Fibroblast of villous mesenchyme (primary cell): ENCODE results near the gene PARP15. TPM values are rescaled to one million over a fixed set of nuclear protein-coding genes. Genes with fewer than 3 reads are reported as not detected.

Experiments used
- DNase-seq: peaks from one replicate; pipeline ENCODE4 v3.0.0-alpha.2; 2010; ENCODE audit warnings: low read depth
- H3K4me3 ChIP-seq: 2 replicates; pipeline ENCODE4 v1.5.1; 2011; ENCODE audit warnings: low read depth, mild to moderate bottlenecking, low read length
- total RNA-seq: library from RNA; depleted of rRNA; stranded (reverse); fragments of >200 nt; gene quantifications from 2 replicates; pipeline ENCODE4 v1.2.3, GENCODE V29; 2012
- TF ChIP-seq, protein P1 (sequence below): IDR thresholded peaks from 2 replicates; pipeline ENCODE4 v1.5.1; 2012; ENCODE audit warnings: low read depth, mild to moderate bottlenecking, low read length; ENCODE audit not compliant: insufficient read depth

The PARP15 gene
- total RNA-seq: under 0.01 TPM in 2 replicates

DNA sequence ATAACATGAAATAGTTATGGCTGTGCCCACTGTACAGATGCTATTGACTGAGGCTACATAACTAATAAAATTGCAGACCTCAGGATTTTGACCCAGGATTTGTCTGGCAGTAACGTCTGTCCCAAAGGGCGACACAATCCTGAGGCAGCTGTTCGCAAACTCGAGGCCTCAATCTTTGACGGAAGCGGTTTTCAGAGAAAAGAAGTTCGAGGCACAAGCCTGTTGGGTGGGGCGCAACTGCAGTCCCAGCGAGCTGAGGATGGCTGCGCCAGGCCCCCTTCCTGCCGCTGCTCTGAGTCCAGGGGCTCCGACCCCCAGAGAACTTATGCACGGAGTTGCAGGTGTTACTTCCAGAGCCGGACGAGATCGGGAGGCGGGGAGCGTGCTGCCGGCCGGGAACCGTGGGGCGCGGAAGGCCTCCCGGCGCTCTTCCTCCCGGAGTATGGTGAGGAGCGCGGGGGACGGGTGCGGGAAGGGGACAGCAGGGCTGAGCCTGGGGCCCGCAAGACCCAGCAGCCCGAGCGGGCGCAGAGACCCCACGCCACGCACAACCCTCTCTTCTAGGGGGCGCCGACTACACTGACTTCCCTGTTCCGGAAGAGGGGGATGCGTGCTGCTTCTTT lies at the start of gene PARP15:
Gene PARP15 (plus strand): TSS at position 242 of the 623 bp plus-strand sequence. CDS start 18 bp downstream, at position 260.
- TF ChIP-seq, protein P1, sequence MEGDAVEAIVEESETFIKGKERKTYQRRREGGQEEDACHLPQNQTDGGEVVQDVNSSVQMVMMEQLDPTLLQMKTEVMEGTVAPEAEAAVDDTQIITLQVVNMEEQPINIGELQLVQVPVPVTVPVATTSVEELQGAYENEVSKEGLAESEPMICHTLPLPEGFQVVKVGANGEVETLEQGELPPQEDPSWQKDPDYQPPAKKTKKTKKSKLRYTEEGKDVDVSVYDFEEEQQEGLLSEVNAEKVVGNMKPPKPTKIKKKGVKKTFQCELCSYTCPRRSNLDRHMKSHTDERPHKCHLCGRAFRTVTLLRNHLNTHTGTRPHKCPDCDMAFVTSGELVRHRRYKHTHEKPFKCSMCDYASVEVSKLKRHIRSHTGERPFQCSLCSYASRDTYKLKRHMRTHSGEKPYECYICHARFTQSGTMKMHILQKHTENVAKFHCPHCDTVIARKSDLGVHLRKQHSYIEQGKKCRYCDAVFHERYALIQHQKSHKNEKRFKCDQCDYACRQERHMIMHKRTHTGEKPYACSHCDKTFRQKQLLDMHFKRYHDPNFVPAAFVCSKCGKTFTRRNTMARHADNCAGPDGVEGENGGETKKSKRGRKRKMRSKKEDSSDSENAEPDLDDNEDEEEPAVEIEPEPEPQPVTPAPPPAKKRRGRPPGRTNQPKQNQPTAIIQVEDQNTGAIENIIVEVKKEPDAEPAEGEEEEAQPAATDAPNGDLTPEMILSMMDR: no peak
- DNase-seq: peak; percentile 25
- peak within 1 kb of the TSS; percentile 55 for H3K4me3 ChIP-seq

DNA sequence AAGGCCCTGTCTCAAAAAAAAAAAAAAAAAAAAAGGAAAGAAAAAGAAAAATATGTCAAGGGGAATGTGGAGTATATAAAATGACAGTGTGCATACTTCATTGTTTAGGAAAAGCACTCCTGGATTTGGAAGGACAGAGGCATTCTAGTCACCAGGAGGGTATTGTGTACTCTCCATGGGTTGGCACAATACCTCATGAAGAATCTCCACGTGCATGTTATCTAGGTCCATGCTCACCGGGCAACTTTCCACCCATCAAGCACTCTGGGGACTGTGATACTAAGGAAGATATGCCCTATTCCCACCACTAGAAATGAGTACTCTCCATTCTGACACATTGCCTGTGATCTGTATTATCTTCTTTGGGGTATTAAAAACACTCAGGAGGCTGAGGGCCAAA lies 47.3 kb upstream of the PARP15 start:
- TF ChIP-seq, protein P1: no peak
- H3K4me3 ChIP-seq: no peak overlapping the region
- no peak for DNase-seq

DNA sequence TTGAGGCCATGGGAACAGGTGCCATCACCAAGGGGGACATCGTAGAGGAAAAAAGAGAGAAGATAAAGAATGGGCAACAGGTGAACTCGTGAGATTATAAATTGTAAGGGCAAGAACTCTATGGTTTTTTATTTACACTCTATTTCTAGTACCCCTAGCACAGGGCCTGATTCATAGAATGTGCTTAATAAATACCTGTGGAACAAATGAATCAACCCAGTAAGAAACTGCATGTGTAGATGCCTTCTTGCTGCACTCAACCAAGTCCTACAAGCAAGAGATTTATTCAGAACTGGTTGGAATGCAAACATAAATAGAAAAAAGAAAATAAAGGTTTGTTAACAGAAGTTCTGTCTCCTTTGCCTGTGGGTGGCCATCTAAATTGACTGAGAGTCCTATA lies 44.0 kb upstream of the PARP15 start:
- TF ChIP-seq, protein P1: no peak
- no peak overlapping the region for H3K4me3 ChIP-seq
- DNase-seq: no peak

DNA sequence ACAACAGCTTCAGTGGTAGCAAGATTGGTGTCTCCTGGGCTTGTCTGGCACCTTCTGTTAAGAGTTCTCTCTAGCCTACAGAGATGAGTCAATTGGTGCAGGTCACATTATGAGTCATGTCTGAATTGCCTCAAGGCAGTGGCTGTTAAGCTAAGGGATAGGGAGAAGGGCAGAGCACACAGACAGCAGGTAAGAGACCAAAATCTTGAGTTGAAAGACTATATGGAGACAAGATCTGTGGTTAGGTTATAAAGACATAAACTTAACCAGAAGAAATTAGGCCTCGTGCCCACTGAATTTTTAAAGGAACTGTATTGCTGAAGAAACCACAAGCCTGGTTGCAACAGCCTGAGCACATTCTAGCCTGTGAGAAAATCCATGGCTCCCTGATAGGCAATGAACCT lies 43.5 kb upstream of the PARP15 start:
- DNase-seq: peak; percentile 78
- H3K4me3 ChIP-seq: no peak overlapping the region
- TF ChIP-seq, protein P1: no peak

DNA sequence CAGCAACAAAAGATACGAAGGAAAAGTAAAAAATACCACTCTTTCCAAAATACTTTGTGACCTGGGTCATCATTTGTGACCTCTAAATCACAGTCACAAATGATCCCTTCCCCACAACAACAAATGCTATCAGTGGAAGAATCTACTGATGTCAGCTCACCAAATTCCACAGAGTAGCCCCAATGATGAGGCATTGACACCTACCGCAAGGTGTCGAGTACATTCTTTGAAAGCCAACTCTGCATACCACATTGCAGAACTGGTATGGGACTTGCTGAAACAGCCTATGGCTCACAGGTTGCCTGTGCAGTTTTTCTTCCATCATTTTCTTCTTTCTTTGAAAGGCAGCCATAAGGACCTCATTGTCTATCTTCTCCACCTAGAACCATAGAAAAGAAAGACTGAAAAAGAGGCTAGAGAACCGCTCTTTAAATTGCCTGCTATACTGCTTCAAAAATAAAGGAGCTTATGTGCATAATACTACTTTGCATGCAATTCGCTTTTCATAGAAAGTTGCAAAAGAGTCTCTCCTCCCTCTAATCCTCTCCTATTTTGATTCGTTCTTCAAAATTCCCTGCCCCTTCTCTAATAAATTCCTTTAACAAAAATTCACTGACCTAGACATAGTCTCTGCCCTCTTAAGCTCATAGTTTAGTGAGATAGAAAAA lies 41.4 kb upstream of the PARP15 start:
- TF ChIP-seq, protein P1: no peak
- H3K4me3 ChIP-seq: no peak overlapping the region
- no peak for DNase-seq

DNA sequence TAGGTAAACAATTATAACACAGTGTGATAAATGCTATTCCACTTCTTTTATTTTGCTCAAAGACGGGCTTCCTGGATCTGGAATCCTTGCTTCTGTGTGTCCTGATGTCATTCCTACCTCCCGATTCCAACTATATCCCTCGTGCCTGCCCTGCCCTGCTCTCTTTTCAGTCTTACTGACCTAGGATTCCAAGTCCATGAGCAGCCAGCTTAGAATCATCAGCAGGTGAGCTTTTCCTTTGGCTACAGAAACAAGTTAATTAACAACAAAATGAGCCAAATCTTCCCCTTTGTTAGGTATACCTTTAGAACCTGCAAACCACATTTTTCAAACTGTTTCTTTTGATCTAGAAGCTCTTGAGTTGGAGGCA lies 40.8 kb upstream of the PARP15 start:
- DNase-seq: no peak
- H3K4me3 ChIP-seq: no peak overlapping the region
- TF ChIP-seq, protein P1: no peak
